Activated CD8-positive, alpha-beta T cell treated with anti-CD3 and anti-CD28 coated beads for 36 hours (primary cell): ENCODE data around the gene SMC5. TPM values are rescaled to one million over a fixed set of nuclear protein-coding genes. Genes with fewer than 3 reads are reported as not detected.
A peak's percentile ranks its signal among the peaks of the same experiment; 100 is the strongest.

ENCODE experiments used
- ATAC-seq: fragments of 200-7000 bp; cut with Tn5 transposase; one replicate; pipeline ENCODE4 v1.10.0; 2021; ENCODE audit warnings: mild to moderate bottlenecking, moderate library complexity
- CTCF ChIA-PET: fragments of 350-600 bp; sonication (Branson Sonifier 250); formaldehyde crosslinking; loops from one replicate; lab custom pipeline; 2021; ENCODE audit warnings: antibody characterized with exemption; lab: Charles Lee
- POLR2A ChIA-PET: fragments of 350-600 bp; sonication (Branson Sonifier 250); formaldehyde crosslinking; loops from one replicate; lab custom pipeline; 2021; ENCODE audit warnings: antibody characterized with exemption; lab: Charles Lee
- DNase-seq: peaks from one replicate; pipeline ENCODE4 v3.0.0-alpha.2; 2020
- H3K27ac Mint-ChIP-seq: one replicate; pipeline ENCODE4 v1.8.0; 2021; ENCODE audit warnings: mild to moderate bottlenecking, mixed read lengths
- H3K27me3 Mint-ChIP-seq: one replicate; pipeline ENCODE4 v1.8.0; 2021; ENCODE audit warnings: mixed read lengths
- H3K36me3 Mint-ChIP-seq: one replicate; pipeline ENCODE4 v1.8.0; 2021; ENCODE audit warnings: low read depth, mixed read lengths
- H3K4me1 Mint-ChIP-seq: one replicate; pipeline ENCODE4 v1.8.0; 2021; ENCODE audit warnings: low read depth, mixed read lengths
- H3K4me3 Mint-ChIP-seq: one replicate; pipeline ENCODE4 v1.8.0; 2021; ENCODE audit warnings: mild to moderate bottlenecking, moderate library complexity, mixed read lengths
- H3K9me3 Mint-ChIP-seq: one replicate; pipeline ENCODE4 v1.8.0; 2021; ENCODE audit warnings: mixed read lengths
- CTCF ChIP-seq: fragments of 200-600 bp; IDR thresholded peaks from one replicate; pipeline ENCODE4 v1.8.0; 2022; ENCODE audit warnings: antibody characterized with exemption, mild to moderate bottlenecking
- intact Hi-C: fragments of 100-400 bp; cut with micrococcal nuclease; formaldehyde crosslinking; loops from one replicate; pipeline ENCODE4 v1.10.0; 2022
- total RNA-seq, 2 experiments: library from RNA; stranded (reverse); gene quantifications; one replicate each; pipeline ENCODE4 v1.2.3, GENCODE V29; 2021

SMC5 gene
- total RNA-seq, 2 experiments from 2014 or later: 30.9 to 32.0 TPM

- H3K36me3 Mint-ChIP-seq: peaks cover 48% of the 10 kb centered on the region
Observed at GRCh38 chr9:70261131-70261870, 2.5 kb downstream of the SMC5 start.

GRCh38 chr9:70262366-70262765 lies 3.6 kb downstream of the SMC5 start:
- intact Hi-C loops: no loop called here
- Mint-ChIP-seq H3K4me1 (peaks cover 61% of the 10 kb centered on the region), H3K27me3 (no peaks in the 10 kb centered on the region), H3K36me3 (peaks cover 52% of the 10 kb centered on the region), H3K27ac (peak overlapping the region; percentile 78), H3K9me3 (no peaks in the 10 kb centered on the region), H3K4me3 (peak overlapping the region; percentile 93)
- ChIA-PET CTCF (no interaction called here), POLR2A (no interaction called here)
- DNase-seq (no peak), ATAC-seq (no peak)
- no peak for TF ChIP-seq CTCF

More at GRCh38 chr9:70261131-70261870, 2.5 kb downstream of the SMC5 start:
- no peak for TF ChIP-seq CTCF
- ChIA-PET POLR2A (interaction anchor here (0.6 kb wide), 1 partner anchor 532 kb away, joined by 3 read pairs; no protein-coding TSS in a partner anchor), CTCF (interaction anchor here (1.2 kb wide), 2 partner anchors 10 to 79 kb away, joined by 3 to 5 read pairs; no protein-coding TSS in a partner anchor)
- intact Hi-C loops: no loop called here
- Mint-ChIP-seq H3K4me3 (peak overlapping the region; percentile 93), H3K27me3 (no peaks in the 10 kb centered on the region), H3K9me3 (no peaks in the 10 kb centered on the region), H3K4me1 (peaks cover 61% of the 10 kb centered on the region), H3K27ac (peak overlapping the region; percentile 78)
- DNase-seq (no peak), ATAC-seq (no peak)

DNA sequence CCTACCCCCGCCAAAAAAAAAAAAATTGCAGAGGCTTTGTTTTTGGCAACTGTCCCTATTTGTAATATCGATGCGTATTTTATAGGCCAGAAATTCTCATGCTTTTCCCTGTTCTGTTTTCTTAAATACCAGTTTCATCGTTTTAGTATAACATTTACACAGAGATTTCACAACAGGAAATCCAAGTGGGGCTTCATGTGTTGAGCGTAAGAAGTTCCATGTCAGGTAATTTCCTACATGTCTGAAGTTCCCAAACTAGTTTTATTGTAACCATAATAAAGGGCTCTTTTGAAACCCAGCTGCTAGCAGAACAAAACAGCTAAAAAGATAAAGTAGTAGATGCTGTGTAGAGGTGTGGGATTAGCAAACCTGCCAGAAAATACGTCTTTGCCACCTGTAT lies 4.2 kb downstream of the SMC5 start:
- intact Hi-C loops: no loop called here
- peak overlapping the region; percentile 78 for H3K27ac Mint-ChIP-seq
- peaks cover 56% of the 10 kb centered on the region for H3K36me3 Mint-ChIP-seq
- peaks cover 59% of the 10 kb centered on the region for H3K4me1 Mint-ChIP-seq
- ChIA-PET CTCF (interaction anchor here (0.5 kb wide), 1 partner anchor 134 kb away, joined by 3 read pairs; no protein-coding TSS in a partner anchor), POLR2A (no interaction called here)
- peak overlapping the region; percentile 93 for H3K4me3 Mint-ChIP-seq
- H3K27me3 Mint-ChIP-seq: no peaks in the 10 kb centered on the region
- TF ChIP-seq CTCF: no peak
- no peak for ATAC-seq
- DNase-seq: no peak
- H3K9me3 Mint-ChIP-seq: no peaks in the 10 kb centered on the region

DNA sequence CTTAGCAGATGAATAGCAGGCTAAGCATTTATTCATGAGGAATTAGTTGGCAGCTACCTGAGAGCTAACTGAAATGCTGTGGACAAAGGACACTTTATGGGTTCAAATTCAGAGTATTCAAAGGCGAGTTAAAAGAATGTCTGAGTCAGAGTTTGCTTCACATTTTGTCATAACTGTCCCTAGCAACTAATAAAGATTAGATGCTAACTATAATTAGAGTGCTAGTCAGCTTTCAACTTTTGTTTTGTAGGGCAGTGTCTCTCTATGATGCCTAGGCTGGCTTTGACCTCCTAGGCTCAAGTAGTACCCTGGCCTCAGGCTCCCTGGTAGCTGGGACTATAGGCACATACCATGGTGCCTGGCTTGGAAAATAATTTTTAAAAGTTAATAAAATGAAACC lies 4.6 kb downstream of the SMC5 start:
- Mint-ChIP-seq H3K4me1 (peaks cover 58% of the 10 kb centered on the region), H3K27ac (no peak overlapping the region), H3K9me3 (no peaks in the 10 kb centered on the region), H3K36me3 (peaks cover 57% of the 10 kb centered on the region), H3K4me3 (no peak overlapping the region), H3K27me3 (no peaks in the 10 kb centered on the region)
- ATAC-seq (no peak), DNase-seq (no peak)
- ChIA-PET POLR2A (no interaction called here), CTCF (no interaction called here)
- intact Hi-C loops: no loop called here
- no peak for TF ChIP-seq CTCF

DNA sequence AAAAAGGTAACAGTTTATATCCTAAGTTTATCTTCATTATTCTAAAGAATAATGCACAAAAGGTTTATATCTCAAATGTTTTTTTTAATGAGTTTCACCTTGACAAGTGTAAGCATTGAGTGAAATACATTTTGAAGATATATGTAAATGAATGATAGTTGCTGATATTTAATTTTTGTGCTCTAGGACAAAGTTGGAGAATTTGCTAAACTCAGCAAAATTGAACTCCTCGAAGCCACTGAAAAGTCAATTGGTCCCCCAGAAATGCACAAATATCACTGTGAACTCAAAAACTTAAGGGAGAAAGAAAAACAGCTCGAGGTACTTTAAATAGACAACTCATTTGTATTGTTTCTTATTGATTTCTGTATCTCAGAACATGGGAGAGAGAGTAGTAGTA lies 19.5 kb downstream of the SMC5 start:
- CTCF ChIA-PET: no interaction called here
- no peak overlapping the region for H3K4me3 Mint-ChIP-seq
- H3K27ac Mint-ChIP-seq: no peak overlapping the region
- ATAC-seq (no peak), DNase-seq (no peak)
- peaks cover 34% of the 10 kb centered on the region for H3K36me3 Mint-ChIP-seq
- peaks cover 22% of the 10 kb centered on the region for H3K4me1 Mint-ChIP-seq
- intact Hi-C loops: no loop called here
- H3K9me3 Mint-ChIP-seq: no peaks in the 10 kb centered on the region
- TF ChIP-seq CTCF: no peak
- POLR2A ChIA-PET: no interaction called here
- H3K27me3 Mint-ChIP-seq: no peaks in the 10 kb centered on the region
